Keratinocyte (primary cell): ENCODE data around the gene IFFO2.

Experiments used
- CTCF ChIP-seq, 3 experiments: IDR thresholded peaks in 1 of 3; conservative IDR thresholded peaks in 1 of 3; optimal IDR thresholded peaks in 1 of 3; 2 replicates in 2 of 3; 3 replicates in 1 of 3; pipeline versions ENCODE3 to v1.5.1; 2011; ENCODE audit warnings: low read length in 3 of 3, mild to moderate bottlenecking in 3 of 3, moderate library complexity in 2 of 3, control low read depth in 1 of 3, inconsistent platforms in 1 of 3; ENCODE audit not compliant: insufficient read depth in 2 of 3; ENCODE audit errors: extremely low read depth in 1 of 3
- EZH2 ChIP-seq: IDR thresholded peaks from one replicate; pipeline ENCODE4 v1.6.1; 2012; ENCODE audit warnings: inconsistent platforms, mild to moderate bottlenecking, low read length, moderate library complexity

GRCh38 chr1:18893120-18893519 lies 63.4 kb downstream of the IFFO2 start:
- TF ChIP-seq EZH2, result no peak
- TF ChIP-seq CTCF (optimal IDR thresholded peaks at IDR 0.05 in 1 of 3, IDR thresholded peaks at IDR 0.05 in 1 of 3, conservative IDR thresholded peaks at IDR 0.05 in 1 of 3; ENCODE audit: extremely low read depth in 1 of 3, insufficient read depth in 2 of 3, low read length in 3 of 3), result no peak
